Right atrium auricular region (tissue), 2 donors: ENCODE results near the gene KIF13A. TPM values are rescaled to one million over a fixed set of nuclear protein-coding genes. Genes with fewer than 3 reads are reported as not detected.
"Not testable (repeated sequence)": the region's sequence is repeated elsewhere in the genome, so short reads cannot be mapped to it uniquely, and the experiment has no call there.

Experiments
- DNase-seq: peaks from one replicate; pipeline ENCODE4 v3.0.0-alpha.2; 2019; ENCODE audit warnings: low spot score
- H3K27ac ChIP-seq, 2 donors: fragments of 200-600 bp; sonication (generic); 1 replicate in 1 of 2; 2 replicates in 1 of 2; pipeline ENCODE4 v1.5.1; 2016 to 2019
- H3K27me3 ChIP-seq, 2 donors: fragments of 200-600 bp; sonication (generic); one replicate each; pipeline versions ENCODE4 v1.5.1 to v1.6.0; 2017 to 2019
- H3K36me3 ChIP-seq: fragments of 200-600 bp; sonication (generic); one replicate; pipeline ENCODE4 v1.5.1; 2016
- H3K4me1 ChIP-seq, 2 donors: fragments of 200-600 bp; sonication (generic); one replicate each; pipeline versions ENCODE4 v1.5.1 to v1.6.0; 2017 to 2019
- H3K4me3 ChIP-seq, 2 donors: fragments of 200-600 bp; sonication (generic); 1 replicate in 1 of 2; 2 replicates in 1 of 2; pipeline ENCODE4 v1.5.1; 2017 to 2019; ENCODE audit warnings: mild to moderate bottlenecking in 1 of 2, moderate library complexity in 1 of 2
- H3K9me3 ChIP-seq, 2 donors: fragments of 200-600 bp; sonication (generic); one replicate each; pipeline ENCODE4 v1.5.1; 2019
- CTCF ChIP-seq, 2 donors: fragments of 200-600 bp; sonication (generic); IDR thresholded peaks; one replicate each; pipeline ENCODE4 v1.5.1; 2019; ENCODE audit warnings: antibody characterized with exemption in 2 of 2
- total RNA-seq, 2 donors: library from RNA; depleted of rRNA; stranded (reverse); fragments of >200 nt; gene quantifications; one replicate each; pipeline ENCODE4 v1.1.0, GENCODE V29; 2016

The KIF13A gene
- total RNA-seq, 2 donors from 2014 or later = 56.6 to 68.3 TPM

GRCh38 chr6:17979479-17979878, 8.0 kb downstream of the KIF13A start:
- Histone ChIP-seq H3K36me3 (no peaks in the 10 kb centered on the region), H3K27ac (peak overlapping the region in 1 of 2 donors; percentile 30), H3K4me1 (peaks cover 0 to 42% of the 10 kb centered on the region in 2 donors), H3K27me3 (no peaks in the 10 kb centered on the region), H3K9me3 (no peaks in the 10 kb centered on the region), H3K4me3 (no peak overlapping the region)
- no peak for DNase-seq
- no peak for TF ChIP-seq CTCF (IDR thresholded peaks at IDR 0.05)

- H3K27ac ChIP-seq = peak overlapping the region in 1 of 2 donors; percentile 8
- not testable (repeated sequence) for H3K9me3 ChIP-seq, H3K4me3 ChIP-seq, DNase-seq, H3K36me3 ChIP-seq, H3K27me3 ChIP-seq
- H3K4me1 ChIP-seq = peaks cover 0 to 56% of the 10 kb centered on the region in 2 donors
These were observed 11.2 kb downstream of the KIF13A start for GRCh38 chr6:17976258-17976657.

- Histone ChIP-seq H3K27me3 (no peaks in the 10 kb centered on the region), H3K36me3 (no peaks in the 10 kb centered on the region), H3K4me1 (peaks cover 0 to 52% of the 10 kb centered on the region in 2 donors), H3K4me3 (no peak overlapping the region), H3K9me3 (no peaks in the 10 kb centered on the region), H3K27ac (peak overlapping the region in 1 of 2 donors; percentile 65)
- DNase-seq = no peak
- TF ChIP-seq CTCF (IDR thresholded peaks at IDR 0.05) = no peak
These were observed 12.7 kb downstream of the KIF13A start for GRCh38 chr6:17974570-17975368.

- Histone ChIP-seq H3K4me1 (peaks cover 0 to 68% of the 10 kb centered on the region in 2 donors), H3K9me3 (no peaks in the 10 kb centered on the region), H3K27me3 (no peaks in the 10 kb centered on the region), H3K27ac (peak overlapping the region; percentile 57 to 65), H3K4me3 (no peak overlapping the region), H3K36me3 (no peaks in the 10 kb centered on the region)
- DNase-seq = no peak
- no peak for TF ChIP-seq CTCF (IDR thresholded peaks at IDR 0.05)
These were observed 14.3 kb downstream of the KIF13A start for GRCh38 chr6:17972978-17973622.

- H3K27ac ChIP-seq = peak overlapping the region; percentile 57 to 65
- H3K9me3 ChIP-seq = no peaks in the 10 kb centered on the region
- no peaks in the 10 kb centered on the region for H3K27me3 ChIP-seq
- H3K36me3 ChIP-seq = no peaks in the 10 kb centered on the region
- peaks cover 0 to 76% of the 10 kb centered on the region in 2 donors for H3K4me1 ChIP-seq
- no peak for DNase-seq
- H3K4me3 ChIP-seq = no peak overlapping the region
- TF ChIP-seq CTCF (IDR thresholded peaks at IDR 0.05) = no peak
These were observed 15.1 kb downstream of the KIF13A start for GRCh38 chr6:17972074-17972952.
